HL-60 (cell line): ENCODE data around the gene CYP2A13.
"Not testable (repeated sequence)": the region's sequence is repeated elsewhere in the genome, so short reads cannot be mapped to it uniquely, and the experiment has no call there.

Source experiments
- CTCF ChIP-seq: IDR thresholded peaks from one replicate; pipeline ENCODE4 v1.5.1; 2011; ENCODE audit warnings: low read length, control low read depth, inconsistent platforms; ENCODE audit not compliant: insufficient read depth
- GABPA ChIP-seq: IDR thresholded peaks from 2 replicates; pipeline ENCODE4 v1.6.1; 2012; ENCODE audit warnings: low read depth
- POLR2AphosphoS5 ChIP-seq: IDR thresholded peaks from 2 replicates; pipeline ENCODE4 v1.6.1; 2012; ENCODE audit warnings: low read depth
- SPI1 ChIP-seq: IDR thresholded peaks from 2 replicates; pipeline ENCODE4 v1.6.1; 2012; ENCODE audit warnings: low read depth, mild to moderate bottlenecking, borderline replicate concordance
- TF ChIP-seq, protein P1 (sequence below): IDR thresholded peaks from 2 replicates; pipeline ENCODE4 v1.6.1; 2012; ENCODE audit warnings: low read depth; ENCODE audit not compliant: insufficient replicate concordance

DNA sequence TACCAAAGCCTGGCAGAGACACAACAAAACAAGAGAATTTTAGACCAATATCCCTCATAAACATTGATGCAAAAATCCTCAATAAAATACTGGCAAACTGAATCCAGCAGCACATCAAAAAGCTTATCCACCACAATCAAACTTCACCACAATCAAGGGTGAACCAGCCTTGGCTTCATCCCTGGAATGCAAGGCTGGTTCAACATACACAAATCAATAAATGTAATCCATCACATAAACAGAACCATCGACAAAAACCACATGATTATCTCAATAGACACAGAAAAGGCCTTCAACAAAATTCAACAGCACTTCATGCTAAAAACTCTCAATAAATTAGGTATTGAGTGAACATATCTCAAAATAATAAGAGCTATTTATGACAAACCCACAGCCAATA, 14.0 kb downstream of the CYP2A13 start:
- not testable (repeated sequence) for TF ChIP-seq CTCF, POLR2AphosphoS5, SPI1, GABPA
- TF ChIP-seq, protein P1, sequence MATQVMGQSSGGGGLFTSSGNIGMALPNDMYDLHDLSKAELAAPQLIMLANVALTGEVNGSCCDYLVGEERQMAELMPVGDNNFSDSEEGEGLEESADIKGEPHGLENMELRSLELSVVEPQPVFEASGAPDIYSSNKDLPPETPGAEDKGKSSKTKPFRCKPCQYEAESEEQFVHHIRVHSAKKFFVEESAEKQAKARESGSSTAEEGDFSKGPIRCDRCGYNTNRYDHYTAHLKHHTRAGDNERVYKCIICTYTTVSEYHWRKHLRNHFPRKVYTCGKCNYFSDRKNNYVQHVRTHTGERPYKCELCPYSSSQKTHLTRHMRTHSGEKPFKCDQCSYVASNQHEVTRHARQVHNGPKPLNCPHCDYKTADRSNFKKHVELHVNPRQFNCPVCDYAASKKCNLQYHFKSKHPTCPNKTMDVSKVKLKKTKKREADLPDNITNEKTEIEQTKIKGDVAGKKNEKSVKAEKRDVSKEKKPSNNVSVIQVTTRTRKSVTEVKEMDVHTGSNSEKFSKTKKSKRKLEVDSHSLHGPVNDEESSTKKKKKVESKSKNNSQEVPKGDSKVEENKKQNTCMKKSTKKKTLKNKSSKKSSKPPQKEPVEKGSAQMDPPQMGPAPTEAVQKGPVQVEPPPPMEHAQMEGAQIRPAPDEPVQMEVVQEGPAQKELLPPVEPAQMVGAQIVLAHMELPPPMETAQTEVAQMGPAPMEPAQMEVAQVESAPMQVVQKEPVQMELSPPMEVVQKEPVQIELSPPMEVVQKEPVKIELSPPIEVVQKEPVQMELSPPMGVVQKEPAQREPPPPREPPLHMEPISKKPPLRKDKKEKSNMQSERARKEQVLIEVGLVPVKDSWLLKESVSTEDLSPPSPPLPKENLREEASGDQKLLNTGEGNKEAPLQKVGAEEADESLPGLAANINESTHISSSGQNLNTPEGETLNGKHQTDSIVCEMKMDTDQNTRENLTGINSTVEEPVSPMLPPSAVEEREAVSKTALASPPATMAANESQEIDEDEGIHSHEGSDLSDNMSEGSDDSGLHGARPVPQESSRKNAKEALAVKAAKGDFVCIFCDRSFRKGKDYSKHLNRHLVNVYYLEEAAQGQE = not testable (repeated sequence)
